ENCODE data around the gene GPLD1. TPM values are rescaled to one million over a fixed set of nuclear protein-coding genes. Genes with fewer than 3 reads are reported as not detected.

GPLD1 gene
- total and polyA plus RNA-seq, 4 donors = 0.45 to 3.8 (median 1.7) TPM

DNA sequence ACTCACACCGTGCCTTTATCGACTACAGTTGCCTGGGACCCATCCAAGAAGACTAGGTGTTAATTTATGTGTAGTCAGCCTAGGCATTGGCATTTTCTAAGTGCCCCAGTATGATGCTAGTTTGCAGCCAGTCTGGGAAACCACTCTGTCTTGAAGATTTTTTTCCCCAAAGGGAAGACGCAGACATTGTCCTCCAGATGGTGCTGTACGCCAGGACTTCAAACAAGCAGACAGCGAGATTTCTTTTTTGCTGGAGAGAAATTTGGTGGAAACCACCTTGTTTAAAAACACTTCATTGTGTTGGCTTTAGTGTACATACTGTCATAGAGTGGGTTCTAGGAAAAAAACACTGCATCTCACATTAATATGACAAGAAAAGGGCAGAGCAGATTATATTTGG is 35.4 kb upstream of the GPLD1 start:
- DNase-seq = peak; percentile 19 to 62 (median 39)
- no peak for ATAC-seq (ENCODE audit: insufficient read depth, low FRiP score)

DNA sequence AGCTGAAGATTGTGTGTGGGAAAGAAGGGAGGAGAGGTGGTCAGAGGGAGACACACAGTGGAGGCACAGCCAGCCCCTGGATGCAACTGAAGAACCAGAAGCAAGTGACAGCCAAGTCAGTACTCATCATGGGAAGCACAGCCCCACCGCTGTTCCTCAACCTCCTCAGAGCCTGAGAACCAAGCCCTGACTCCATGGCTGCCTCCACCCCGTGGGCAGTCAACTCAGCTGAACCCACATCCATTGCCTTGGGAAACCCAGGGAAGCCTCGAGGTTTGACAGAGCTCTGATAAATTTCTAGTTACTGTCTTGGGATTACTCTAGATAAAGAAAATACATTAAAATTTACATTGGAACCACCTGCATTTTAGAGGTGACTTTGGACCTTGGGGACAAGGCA is 35.0 kb upstream of the GPLD1 start:
- TF ChIP-seq, protein P1, sequence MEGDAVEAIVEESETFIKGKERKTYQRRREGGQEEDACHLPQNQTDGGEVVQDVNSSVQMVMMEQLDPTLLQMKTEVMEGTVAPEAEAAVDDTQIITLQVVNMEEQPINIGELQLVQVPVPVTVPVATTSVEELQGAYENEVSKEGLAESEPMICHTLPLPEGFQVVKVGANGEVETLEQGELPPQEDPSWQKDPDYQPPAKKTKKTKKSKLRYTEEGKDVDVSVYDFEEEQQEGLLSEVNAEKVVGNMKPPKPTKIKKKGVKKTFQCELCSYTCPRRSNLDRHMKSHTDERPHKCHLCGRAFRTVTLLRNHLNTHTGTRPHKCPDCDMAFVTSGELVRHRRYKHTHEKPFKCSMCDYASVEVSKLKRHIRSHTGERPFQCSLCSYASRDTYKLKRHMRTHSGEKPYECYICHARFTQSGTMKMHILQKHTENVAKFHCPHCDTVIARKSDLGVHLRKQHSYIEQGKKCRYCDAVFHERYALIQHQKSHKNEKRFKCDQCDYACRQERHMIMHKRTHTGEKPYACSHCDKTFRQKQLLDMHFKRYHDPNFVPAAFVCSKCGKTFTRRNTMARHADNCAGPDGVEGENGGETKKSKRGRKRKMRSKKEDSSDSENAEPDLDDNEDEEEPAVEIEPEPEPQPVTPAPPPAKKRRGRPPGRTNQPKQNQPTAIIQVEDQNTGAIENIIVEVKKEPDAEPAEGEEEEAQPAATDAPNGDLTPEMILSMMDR (IDR thresholded peaks at IDR 0.05; ENCODE audit: control extremely low read depth, extremely low read depth) = no peak
- 93 to 95% methylated on average over 3 of the region's 3 CpGs for WGBS, 2 donors

More for the DNA sequence above, 35.4 kb upstream of the GPLD1 start:
- H3K4me1 ChIP-seq (ENCODE audit: control insufficient read depth in 5 of 5, insufficient read depth in 5 of 5, low read length in 5 of 5) = peaks cover 0 to 2% (median 0%) of the 10 kb centered on the region in 5 donors
- TF ChIP-seq, protein P1 (IDR thresholded peaks at IDR 0.05; ENCODE audit: control extremely low read depth, extremely low read depth) = no peak
- no peak overlapping the region for H3K4me3 ChIP-seq
- 74 to 79% methylated on average over 5 of the region's 5 CpGs for WGBS, 2 donors
- H3K36me3 ChIP-seq (ENCODE audit: control insufficient read depth in 4 of 4, insufficient read depth in 4 of 4, low read length in 4 of 4) = peaks cover 0 to 4% (median 2%) of the 10 kb centered on the region in 4 donors
- no peaks in the 10 kb centered on the region for H3K9me3 ChIP-seq (ENCODE audit: control insufficient read depth in 4 of 4, insufficient read depth in 3 of 4, low read length in 3 of 4)
- H3K9ac ChIP-seq (ENCODE audit: insufficient read depth in 1 of 2, low read length in 2 of 2) = no peak overlapping the region
- no peaks in the 10 kb centered on the region for H3K27me3 ChIP-seq (ENCODE audit: control insufficient read depth in 3 of 3, insufficient read depth in 3 of 3, low read length in 2 of 3)
- no peak overlapping the region for H3K27ac ChIP-seq (ENCODE audit: low read depth in 1 of 2, low read length in 1 of 2)

DNA sequence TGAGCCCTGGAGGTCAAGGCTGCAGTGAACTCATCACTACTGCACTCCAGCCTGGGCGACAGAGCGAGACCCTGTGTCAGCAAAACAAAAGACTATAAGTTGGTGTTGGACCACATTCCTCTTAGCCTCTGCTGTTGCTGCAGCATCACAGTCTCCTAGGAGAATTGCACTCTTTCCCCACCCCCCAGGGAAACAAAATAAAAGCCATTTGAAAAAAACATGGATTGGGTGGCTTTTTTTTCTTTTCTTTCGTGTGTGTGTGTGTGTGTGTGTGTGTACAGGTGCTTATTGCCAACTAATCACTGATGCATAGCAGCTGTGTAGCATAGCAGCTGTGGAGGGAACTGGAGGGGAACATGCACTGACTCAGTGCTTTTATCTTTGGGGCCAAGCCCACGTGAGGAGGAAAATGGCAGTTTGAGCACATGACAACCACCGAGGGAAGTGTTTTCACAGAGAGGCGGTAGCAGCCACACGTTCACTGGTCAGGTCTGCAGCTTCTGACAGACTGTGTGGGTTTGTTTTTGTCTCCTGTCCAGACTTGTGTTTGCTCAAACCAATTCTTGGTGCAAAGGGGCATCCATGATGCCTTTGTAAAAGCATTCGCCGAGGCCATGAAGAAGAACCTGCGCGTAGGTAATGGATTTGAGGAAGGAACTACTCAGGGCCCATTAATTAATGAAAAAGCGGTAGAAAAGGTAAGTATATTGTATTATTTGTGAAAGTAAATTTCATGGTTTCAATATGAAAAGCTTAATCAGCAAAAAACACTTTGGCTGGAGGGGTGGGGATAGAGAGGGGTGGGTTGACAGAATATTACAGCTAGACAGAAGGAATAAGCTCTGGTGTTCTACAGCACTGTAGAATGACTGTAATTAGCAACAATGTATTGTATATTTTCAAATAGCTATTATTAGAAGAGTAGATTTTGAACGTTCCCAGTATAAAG is 33.1 kb upstream of the GPLD1 start:
- DNase-seq = no peak
- H3K4me3 ChIP-seq = no peak overlapping the region
- H3K9ac ChIP-seq (ENCODE audit: insufficient read depth in 1 of 2, low read length in 2 of 2) = no peak overlapping the region
- no peaks in the 10 kb centered on the region for H3K9me3 ChIP-seq (ENCODE audit: control insufficient read depth in 4 of 4, insufficient read depth in 3 of 4, low read length in 3 of 4)
- peaks cover 0 to 5% (median 2%) of the 10 kb centered on the region in 4 donors for H3K36me3 ChIP-seq (ENCODE audit: control insufficient read depth in 4 of 4, insufficient read depth in 4 of 4, low read length in 4 of 4)
- no peaks in the 10 kb centered on the region for H3K27me3 ChIP-seq (ENCODE audit: control insufficient read depth in 3 of 3, insufficient read depth in 3 of 3, low read length in 2 of 3)
- 72 to 82% methylated on average over 13 of the region's 13 CpGs for WGBS, 2 donors
- H3K4me1 ChIP-seq (ENCODE audit: control insufficient read depth in 5 of 5, insufficient read depth in 5 of 5, low read length in 5 of 5) = peaks cover 0 to 2% (median 0%) of the 10 kb centered on the region in 5 donors
- no peak for ATAC-seq (ENCODE audit: insufficient read depth, low FRiP score)
- H3K27ac ChIP-seq (ENCODE audit: low read depth in 1 of 2, low read length in 1 of 2) = no peak overlapping the region
- TF ChIP-seq, protein P1 (IDR thresholded peaks at IDR 0.05; ENCODE audit: control extremely low read depth, extremely low read depth) = no peak

More for the DNA sequence above, 35.0 kb upstream of the GPLD1 start:
- DNase-seq (no peak), ATAC-seq (ENCODE audit: insufficient read depth, low FRiP score) (no peak)
- Histone ChIP-seq H3K9ac (ENCODE audit: insufficient read depth in 1 of 2, low read length in 2 of 2) (no peak overlapping the region), H3K27me3 (ENCODE audit: control insufficient read depth in 3 of 3, insufficient read depth in 3 of 3, low read length in 2 of 3) (no peaks in the 10 kb centered on the region), H3K9me3 (ENCODE audit: control insufficient read depth in 4 of 4, insufficient read depth in 3 of 4, low read length in 3 of 4) (no peaks in the 10 kb centered on the region), H3K4me3 (no peak overlapping the region), H3K36me3 (ENCODE audit: control insufficient read depth in 4 of 4, insufficient read depth in 4 of 4, low read length in 4 of 4) (peaks cover 0 to 4% (median 2%) of the 10 kb centered on the region in 4 donors), H3K4me1 (ENCODE audit: control insufficient read depth in 5 of 5, insufficient read depth in 5 of 5, low read length in 5 of 5) (peaks cover 0 to 2% (median 0%) of the 10 kb centered on the region in 5 donors), H3K27ac (ENCODE audit: low read depth in 1 of 2, low read length in 1 of 2) (no peak overlapping the region)

All from lung (tissue), 12 donors.